ENCODE results near the gene ITGA3.
"Not testable (repeated sequence)": the region's sequence is repeated elsewhere in the genome, so short reads cannot be mapped to it uniquely, and the experiment has no call there.

GRCh38 chr17:50061713-50062045, 5.8 kb downstream of the ITGA3 start:
- not testable (repeated sequence) for TF ChIP-seq EZH2 (IDR thresholded peaks at IDR 0.05; ENCODE audit: insufficient read depth, poor library complexity, severe bottlenecking); EZH2phosphoT487 (IDR thresholded peaks at IDR 0.05; ENCODE audit: insufficient read depth, low read depth)
